B cell (primary cell): ENCODE data around the gene DNAAF3. TPM values are rescaled to one million over a fixed set of nuclear protein-coding genes. Genes with fewer than 3 reads are reported as not detected.
"Not testable (repeated sequence)": the region's sequence is repeated elsewhere in the genome, so short reads cannot be mapped to it uniquely, and the experiment has no call there.

Experiments
- ATAC-seq: fragments of 200-7000 bp; cut with Tn5 transposase; one replicate; pipeline ENCODE4 v1.10.0; 2021; ENCODE audit warnings: low read depth, mild to moderate bottlenecking, moderate number of reproducible peaks, moderate library complexity
- CTCF ChIA-PET: fragments of 350-600 bp; sonication (Branson Sonifier 250); formaldehyde crosslinking; loops from one replicate; lab custom pipeline; 2021; ENCODE audit warnings: antibody characterized with exemption, inconsistent platforms; lab: Charles Lee
- POLR2A ChIA-PET: fragments of 350-600 bp; sonication (Branson Sonifier 250); formaldehyde crosslinking; loops from one replicate; lab custom pipeline; 2021; ENCODE audit warnings: antibody characterized with exemption; lab: Charles Lee
- DNase-seq: peaks from one replicate; pipeline ENCODE4 v3.0.0; 2013
- H2AFZ ChIP-seq: 2 replicates; pipeline ENCODE4 v1.6.1; 2012; ENCODE audit warnings: mild to moderate bottlenecking, low read depth, low read length; ENCODE audit not compliant: insufficient read depth, poor library complexity, severe bottlenecking
- H3K27ac ChIP-seq, 2 donors: 1 replicate in 1 of 2; 2 replicates in 1 of 2; pipeline ENCODE4 v1.5.1; 2012 to 2013; ENCODE audit warnings: low read length in 2 of 2, mild to moderate bottlenecking in 2 of 2, moderate library complexity in 1 of 2
- H3K27me3 ChIP-seq, 4 experiments: fragments of 200-600 bp in 1 of 4; sonication (generic) in 1 of 4; replicated peaks in 1 of 4; 1 replicate in 2 of 4; 2 replicates in 2 of 4; pipeline versions ENCODE4 v1.6.1 to v1.7.0; 2013 to 2016; ENCODE audit warnings: low read length in 3 of 4, mild to moderate bottlenecking in 2 of 4, mixed read lengths in 1 of 4, moderate library complexity in 1 of 4; ENCODE audit not compliant: insufficient read depth in 4 of 4, control insufficient read depth in 3 of 4; ENCODE audit errors: control extremely low read depth in 1 of 4
- H3K36me3 ChIP-seq, 2 experiments: replicated peaks in 1 of 2; 1 replicate in 1 of 2; 2 replicates in 1 of 2; pipeline versions ENCODE4 v1.6.1 to v1.7.1; 2013; ENCODE audit warnings: low read length in 1 of 2; ENCODE audit not compliant: insufficient read depth in 2 of 2, control insufficient read depth in 1 of 2; ENCODE audit errors: control extremely low read depth in 1 of 2, extremely low read depth in 1 of 2
- H3K4me1 ChIP-seq, 2 donors: fragments of 200-600 bp in 1 of 2; sonication (generic) in 1 of 2; 1 replicate in 1 of 2; 2 replicates in 1 of 2; pipeline versions ENCODE4 v1.5.1 to v1.6.1; 2013 to 2017; ENCODE audit warnings: low read length in 2 of 2; ENCODE audit not compliant: control insufficient read depth in 2 of 2, insufficient read depth in 2 of 2
- H3K4me2 ChIP-seq: replicated peaks from 2 replicates; pipeline ENCODE3; 2012; ENCODE audit warnings: mild to moderate bottlenecking, low read depth, low read length; ENCODE audit not compliant: poor library complexity, severe bottlenecking
- H3K4me3 ChIP-seq, 5 experiments: fragments of 200-600 bp in 1 of 5; sonication (generic) in 1 of 5; 1 replicate in 3 of 5; 2 replicates in 2 of 5; pipeline versions ENCODE4 v1.5.1 to v1.7.0; 2011 to 2016; ENCODE audit warnings: low read length in 4 of 5, mild to moderate bottlenecking in 4 of 5, low read depth in 2 of 5, control low read depth in 1 of 5, moderate library complexity in 1 of 5; ENCODE audit not compliant: insufficient read depth in 1 of 5; ENCODE audit errors: control extremely low read depth in 1 of 5, extremely low read depth in 1 of 5
- H3K79me2 ChIP-seq: fragments of 200-600 bp; sonication (generic); one replicate; pipeline ENCODE4 v1.6.0; 2016; ENCODE audit warnings: low read length; ENCODE audit not compliant: control insufficient read depth, insufficient read depth
- H3K9ac ChIP-seq: fragments of 200-600 bp; sonication (generic); 2 replicates; pipeline ENCODE4 v1.6.1; 2017; ENCODE audit warnings: mild to moderate bottlenecking, low read length, moderate library complexity
- H3K9me3 ChIP-seq, 3 donors: one replicate each; pipeline versions ENCODE4 v1.6.1 to v1.7.1; 2013; ENCODE audit warnings: low read length in 2 of 3; ENCODE audit not compliant: control insufficient read depth in 2 of 3, insufficient read depth in 1 of 3; ENCODE audit errors: control extremely low read depth in 1 of 3
- H4K20me1 ChIP-seq: 2 replicates; pipeline ENCODE4 v1.6.0; 2012; ENCODE audit warnings: mild to moderate bottlenecking, low read length; ENCODE audit not compliant: insufficient read depth, control insufficient read depth, poor library complexity, severe bottlenecking
- H3K27ac Mint-ChIP-seq: one replicate; pipeline ENCODE4 v1.8.0; 2021; ENCODE audit warnings: mixed read lengths
- H3K27me3 Mint-ChIP-seq: one replicate; pipeline ENCODE4 v1.8.0; 2021; ENCODE audit warnings: mixed read lengths
- H3K4me1 Mint-ChIP-seq: one replicate; pipeline ENCODE4 v1.8.0; 2021; ENCODE audit warnings: mixed read lengths
- H3K4me3 Mint-ChIP-seq: one replicate; pipeline ENCODE4 v1.8.0; 2021; ENCODE audit warnings: mixed read lengths
- H3K9me3 Mint-ChIP-seq: one replicate; pipeline ENCODE4 v1.8.0; 2022; ENCODE audit warnings: mixed read lengths; ENCODE audit not compliant: insufficient read depth
- CTCF ChIP-seq: fragments of 200-600 bp; IDR thresholded peaks from one replicate; pipeline ENCODE4 v1.8.0; 2022; ENCODE audit warnings: antibody characterized with exemption, mild to moderate bottlenecking
- EZH2 ChIP-seq: IDR thresholded peaks from 2 replicates; pipeline ENCODE4 v1.6.1; 2012; ENCODE audit warnings: borderline replicate concordance, low read depth, mild to moderate bottlenecking, moderate library complexity, low read length; ENCODE audit not compliant: insufficient read depth, poor library complexity, severe bottlenecking
- whole genome bisulfite sequencing: methylation state at CpG from one replicate; pipeline ENCODE4 v1.1.5; 2013; ENCODE audit warnings: missing lambda C conversion rate; ENCODE audit not compliant: insufficient coverage; 5-methylcytosine and 5-hydroxymethylcytosine counted together
- intact Hi-C: fragments of 100-400 bp; cut with micrococcal nuclease; formaldehyde crosslinking; loops from one replicate; pipeline ENCODE4 v1.10.0; 2022
- polyA plus RNA-seq: library from polyadenylated mRNA; depleted of rRNA; stranded (reverse); fragments of >200 nt; gene quantifications from 2 replicates; pipeline ENCODE4 v1.2.3, GENCODE V29; 2012
- total RNA-seq, 2 donors: library from RNA; stranded (reverse); fragments of 120-200 nt in 1 of 2; gene quantifications; 1 replicate in 1 of 2; 2 replicates in 1 of 2; pipeline versions ENCODE4 v1.2.3 to v1.2.4, GENCODE V29; 2013 to 2022

Gene DNAAF3
- total and polyA plus RNA-seq, 2 donors (not counting 1 experiment from before 2014, with no cell fraction given): not detected

GRCh38 chr19:55172741-55173140 lies 6.3 kb upstream of the DNAAF3 start:
- Histone ChIP-seq H2AFZ (no peak overlapping the region), H3K27ac (no peak overlapping the region), H4K20me1 (no peaks in the 10 kb centered on the region), H3K79me2 (no peaks in the 10 kb centered on the region), H3K27me3 (peaks cover 0 to 85% (median 46%) of the 10 kb centered on the region in 4 experiments), H3K36me3 (no peaks in the 10 kb centered on the region), H3K9me3 (peaks cover 0 to 38% (median 14%) of the 10 kb centered on the region in 3 donors), H3K4me1 (peaks cover 18 to 31% of the 10 kb centered on the region in 2 donors), H3K9ac (no peak overlapping the region), H3K4me3 (no peak overlapping the region), H3K4me2 (peak overlapping the region; percentile 85)
- Mint-ChIP-seq H3K4me3 (peak overlapping the region; percentile 59), H3K4me1 (peaks cover 18% of the 10 kb centered on the region), H3K27ac (no peak overlapping the region), H3K9me3 (no peaks in the 10 kb centered on the region), H3K27me3 (peaks cover 71% of the 10 kb centered on the region)
- 13% methylated on average over 1 of the region's 12 CpGs for WGBS
- no peak for DNase-seq
- TF ChIP-seq EZH2 (no peak), CTCF (no peak)
- CTCF ChIA-PET: no interaction called here
- POLR2A ChIA-PET: no interaction called here
- ATAC-seq: no peak
- intact Hi-C loops: no loop called here

- H3K9me3 Mint-ChIP-seq, H3K36me3 ChIP-seq, H3K9ac ChIP-seq, POLR2A ChIA-PET, H3K79me2 ChIP-seq, H3K4me3 ChIP-seq, CTCF ChIA-PET, H3K27ac Mint-ChIP-seq, DNase-seq, H3K4me2 ChIP-seq, H2AFZ ChIP-seq, ATAC-seq, intact Hi-C loops, H3K27ac ChIP-seq, H4K20me1 ChIP-seq: not testable (repeated sequence)
- Histone ChIP-seq H3K9me3 (peaks cover 0 to 42% (median 14%) of the 10 kb centered on the region in 3 donors), H3K27me3 (peaks cover 0 to 85% (median 48%) of the 10 kb centered on the region in 4 experiments), H3K4me1 (peaks cover 18 to 35% of the 10 kb centered on the region in 2 donors)
- 80% methylated on average over 4 of the region's 9 CpGs for WGBS
- Mint-ChIP-seq H3K4me3 (peak overlapping the region; percentile 59), H3K4me1 (peaks cover 16% of the 10 kb centered on the region), H3K27me3 (peaks cover 73% of the 10 kb centered on the region)
Observed at GRCh38 chr19:55172318-55172717, 5.9 kb upstream of the DNAAF3 start.
